ENCODE results near the gene MKKS.

GRCh38 chr20:10362674-10363073, 71.3 kb downstream of the MKKS start:
- no peak for TF ChIP-seq CTCF (conservative IDR thresholded peaks at IDR 0.05; ENCODE audit: low read length)
- no peak for TF ChIP-seq EZH2phosphoT487 (IDR thresholded peaks at IDR 0.05; ENCODE audit: borderline replicate concordance)
